GM13976 (cell line): ENCODE measurements around the gene GLI2.

Experiments
- DNase-seq: peaks from one replicate; pipeline ENCODE4 v3.0.0; 2012; ENCODE audit warnings: low spot score
- in situ Hi-C: fragments of 300-500 bp; cut with MboI; formaldehyde crosslinking; loops from one replicate; pipeline ENCODE4 v1.12.0; 2022; ENCODE audit warnings: low sequenced_read_pairs, mixed read lengths, inconsistent platforms; ENCODE audit not compliant: unreplicated experiment
- TF ChIP-seq, protein P1 (sequence below): IDR thresholded peaks from 2 replicates; pipeline ENCODE4 v1.5.1; 2012; ENCODE audit warnings: borderline replicate concordance, mild to moderate bottlenecking; ENCODE audit not compliant: insufficient read depth; ENCODE audit errors: extremely low read depth, missing control alignments, control extremely low read depth

Gene GLI2

DNA sequence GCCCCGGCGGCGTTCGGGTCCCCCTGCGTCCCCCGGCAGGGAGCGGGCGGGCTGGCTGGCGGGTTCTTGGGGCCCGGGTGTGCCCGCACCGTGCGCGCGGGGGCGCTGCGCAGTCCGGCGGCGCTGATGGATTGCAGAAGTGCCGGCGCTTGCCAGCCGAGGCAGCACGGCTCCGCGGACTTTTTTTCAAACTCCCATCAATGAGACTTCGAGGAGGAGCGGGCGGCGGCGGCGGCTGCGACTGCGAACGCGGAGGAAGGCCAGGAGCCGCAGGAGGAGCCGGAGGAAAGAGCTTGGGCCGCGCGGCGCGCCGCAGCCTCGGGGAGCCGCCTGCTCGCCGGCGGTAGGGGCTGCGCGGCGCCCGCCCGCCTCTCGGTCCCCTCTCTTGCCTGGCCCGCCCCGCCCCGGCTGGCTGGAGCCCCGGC is at the start of gene GLI2:
Gene GLI2, plus strand, starts transcription at position 123 of the 425 bp plus-strand sequence. CDS start 61,453 bp downstream, outside the sequence.
- DNase-seq, result peak; percentile 72
- TF ChIP-seq, protein P1, sequence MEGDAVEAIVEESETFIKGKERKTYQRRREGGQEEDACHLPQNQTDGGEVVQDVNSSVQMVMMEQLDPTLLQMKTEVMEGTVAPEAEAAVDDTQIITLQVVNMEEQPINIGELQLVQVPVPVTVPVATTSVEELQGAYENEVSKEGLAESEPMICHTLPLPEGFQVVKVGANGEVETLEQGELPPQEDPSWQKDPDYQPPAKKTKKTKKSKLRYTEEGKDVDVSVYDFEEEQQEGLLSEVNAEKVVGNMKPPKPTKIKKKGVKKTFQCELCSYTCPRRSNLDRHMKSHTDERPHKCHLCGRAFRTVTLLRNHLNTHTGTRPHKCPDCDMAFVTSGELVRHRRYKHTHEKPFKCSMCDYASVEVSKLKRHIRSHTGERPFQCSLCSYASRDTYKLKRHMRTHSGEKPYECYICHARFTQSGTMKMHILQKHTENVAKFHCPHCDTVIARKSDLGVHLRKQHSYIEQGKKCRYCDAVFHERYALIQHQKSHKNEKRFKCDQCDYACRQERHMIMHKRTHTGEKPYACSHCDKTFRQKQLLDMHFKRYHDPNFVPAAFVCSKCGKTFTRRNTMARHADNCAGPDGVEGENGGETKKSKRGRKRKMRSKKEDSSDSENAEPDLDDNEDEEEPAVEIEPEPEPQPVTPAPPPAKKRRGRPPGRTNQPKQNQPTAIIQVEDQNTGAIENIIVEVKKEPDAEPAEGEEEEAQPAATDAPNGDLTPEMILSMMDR, result no peak
- in situ Hi-C loops, result no loop called here

DNA sequence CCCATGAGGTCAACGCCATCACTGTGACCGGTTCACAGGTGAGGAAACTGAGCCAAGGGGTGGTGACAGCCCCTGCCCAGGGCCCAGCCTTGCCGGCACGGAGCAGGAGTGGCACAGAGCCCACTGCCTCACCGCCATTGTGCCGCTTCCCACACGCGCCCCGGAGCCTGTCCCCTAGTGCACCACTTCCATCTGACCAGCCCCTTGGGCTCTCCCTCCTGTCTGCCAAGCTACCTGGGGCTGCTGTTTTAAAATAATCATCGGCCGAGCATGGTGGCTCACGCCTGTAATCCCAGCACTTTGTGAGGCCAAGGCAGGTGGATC is 49.7 kb upstream of the GLI2 start:
- TF ChIP-seq, protein P1, result no peak
- no peak for DNase-seq
- in situ Hi-C loops, result no loop called here

DNA sequence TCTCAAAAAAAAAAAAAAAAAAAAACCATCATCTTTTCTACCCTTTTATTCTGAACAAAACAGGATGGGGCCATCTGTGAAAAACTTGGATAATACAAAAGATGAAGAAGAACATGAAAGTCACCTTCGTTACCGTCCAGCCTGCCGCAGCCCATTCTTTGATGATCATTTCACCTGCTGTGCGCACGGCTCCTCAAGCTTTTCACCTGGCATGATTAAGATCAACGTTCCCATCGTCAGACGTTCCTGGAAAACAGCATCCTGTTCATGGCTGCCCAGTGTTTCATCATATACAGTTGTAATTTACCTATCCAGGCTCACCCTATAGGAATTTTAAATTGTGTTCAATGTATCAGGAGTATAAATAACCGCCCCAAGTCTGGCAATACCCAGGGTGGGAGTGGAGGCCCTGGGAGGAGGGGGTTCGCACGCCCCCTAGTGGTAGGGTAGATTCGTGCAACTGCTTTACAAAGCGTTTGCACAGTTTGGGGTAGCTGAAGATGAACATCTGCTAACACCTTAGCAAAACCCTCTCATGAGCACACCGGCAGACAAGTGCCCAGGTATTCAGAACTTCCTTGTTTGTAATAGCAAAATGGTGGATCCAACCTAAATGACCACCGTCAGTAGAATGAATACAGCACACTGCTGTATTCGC is 49.0 kb upstream of the GLI2 start:
- in situ Hi-C loops, result no loop called here
- no peak for DNase-seq
- TF ChIP-seq, protein P1, result peak; percentile 27

DNA sequence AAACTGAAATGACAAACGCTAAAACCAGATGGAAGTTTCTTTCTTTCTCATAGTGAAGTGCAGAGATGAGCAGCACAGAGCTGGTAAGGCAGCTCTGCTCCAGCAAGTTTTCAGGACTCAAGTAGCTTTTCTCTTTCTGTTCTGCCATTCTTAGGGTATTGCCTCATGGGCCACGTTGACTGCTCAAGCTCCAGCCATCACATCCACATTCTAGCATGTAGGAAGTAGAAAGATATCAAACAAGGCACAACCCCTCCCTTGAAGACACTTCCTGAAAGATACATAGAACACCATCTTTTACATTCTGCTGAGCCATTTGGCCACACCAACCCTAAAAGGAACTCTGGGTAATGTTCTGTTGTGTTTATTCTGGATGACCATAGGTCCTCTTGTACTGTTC is 48.5 kb upstream of the GLI2 start:
- no peak for DNase-seq
- TF ChIP-seq, protein P1, result no peak
- in situ Hi-C loops, result no loop called here

DNA sequence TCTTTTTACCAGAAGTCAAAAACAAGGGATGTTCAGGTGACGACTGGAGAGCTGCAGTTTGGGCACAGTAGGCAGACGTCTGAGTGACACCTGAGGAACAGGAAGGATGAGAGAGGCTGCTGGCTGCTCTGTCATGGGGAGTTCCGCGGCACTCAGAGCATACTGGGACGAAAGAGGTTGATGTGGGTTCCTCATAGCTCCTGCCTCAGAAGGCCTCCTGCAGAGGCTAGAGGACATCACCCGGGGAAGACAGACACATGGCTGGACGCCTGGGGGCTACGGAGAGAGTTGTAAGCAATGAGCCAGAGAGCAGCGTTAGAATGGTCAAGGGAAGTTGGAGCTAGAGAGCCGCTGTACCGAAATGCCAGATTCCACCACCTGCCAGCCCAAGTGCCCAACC is 45.1 kb upstream of the GLI2 start:
- in situ Hi-C loops, result loop anchor here (10.0 kb wide), 1 partner anchor 384 kb away; no protein-coding TSS in a partner anchor
- TF ChIP-seq, protein P1, result no peak
- DNase-seq, result no peak

DNA sequence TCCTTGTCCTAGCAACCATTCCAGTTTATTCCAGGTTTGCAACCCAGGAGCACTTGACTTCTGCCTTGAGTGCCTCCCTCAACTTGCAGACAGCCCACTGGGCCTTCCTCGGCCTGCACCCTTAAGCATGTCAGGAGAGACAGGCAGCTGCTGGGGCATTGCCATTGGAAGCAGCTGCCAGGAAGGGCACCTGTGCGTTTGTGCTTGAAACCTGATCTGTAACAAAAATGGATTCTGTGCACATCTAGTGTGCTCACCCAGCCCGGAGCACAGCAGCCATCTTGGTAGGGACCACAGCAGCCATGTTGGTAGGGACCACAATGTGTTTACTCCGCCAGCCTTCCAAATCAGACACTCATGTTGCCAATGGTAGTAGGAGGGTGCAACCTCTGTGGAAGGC is 44.3 kb upstream of the GLI2 start:
- TF ChIP-seq, protein P1, result no peak
- no peak for DNase-seq
- in situ Hi-C loops, result loop anchor here (10.0 kb wide), 1 partner anchor 383 kb away; no protein-coding TSS in a partner anchor
